PC-3 (cell line): Measurements from ENCODE around the gene MRPL45. TPM values are rescaled to one million over a fixed set of nuclear protein-coding genes. Genes with fewer than 3 reads are reported as not detected.
"Not testable (repeated sequence)": the region's sequence is repeated elsewhere in the genome, so short reads cannot be mapped to it uniquely, and the experiment has no call there.

Source experiments
- ATAC-seq: fragments of 200-7000 bp; cut with Tn5 transposase; 2 replicates; pipeline ENCODE4 v1.9.1; 2020; ENCODE audit warnings: mild to moderate bottlenecking, moderate library complexity
- BruUV-seq: library from RNA; stranded (reverse); fragments of 400-500 nt; replicated peaks from 2 replicates; lab custom pipeline; 2021; lab: Mats Ljungman, UMichigan
- CTCF ChIA-PET: fragments of 300-600 bp; sonication (Branson Sonifier 250); formaldehyde crosslinking; loops from one replicate; lab custom pipeline; 2022; ENCODE audit warnings: antibody characterized with exemption; lab: Charles Lee
- POLR2A ChIA-PET: fragments of 300-600 bp; sonication (Branson Sonifier 250); formaldehyde crosslinking; loops from one replicate; lab custom pipeline; 2022; ENCODE audit warnings: antibody characterized with exemption; ENCODE audit not compliant: unreplicated experiment; lab: Charles Lee
- DNase-seq: peaks from one replicate; pipeline ENCODE4 v3.0.0-alpha.2; 2015
- H2AFZ ChIP-seq: fragments of 300-600 bp; sonication (generic); 2 replicates; pipeline ENCODE4 v1.6.0; 2016; ENCODE audit warnings: antibody characterized with exemption, low read length
- H3F3A ChIP-seq: fragments of 300-600 bp; sonication (generic); one replicate; pipeline ENCODE4 v1.6.0; 2017; ENCODE audit warnings: antibody characterized with exemption, low read length, control low read depth, mild to moderate bottlenecking; ENCODE audit not compliant: unreplicated experiment
- H3K27ac ChIP-seq: fragments of 300-600 bp; sonication (generic); 2 replicates; pipeline ENCODE4 v1.5.1; 2016; ENCODE audit warnings: mild to moderate bottlenecking, low read length
- H3K27me3 ChIP-seq: fragments of 300-600 bp; sonication (generic); 2 replicates; pipeline ENCODE4 v1.6.1; 2016; ENCODE audit warnings: low read length, mixed read lengths
- H3K36me3 ChIP-seq: fragments of 300-600 bp; sonication (generic); 2 replicates; pipeline ENCODE4 v1.6.1; 2016; ENCODE audit warnings: low read depth, mixed run types, low read length, mixed read lengths
- H3K4me1 ChIP-seq: fragments of 300-600 bp; sonication (generic); 2 replicates; pipeline ENCODE4 v1.5.1; 2016; ENCODE audit warnings: low read length; ENCODE audit not compliant: insufficient read depth
- H3K4me2 ChIP-seq: fragments of 300-600 bp; sonication (generic); 2 replicates; pipeline ENCODE4 v1.6.0; 2016; ENCODE audit warnings: low read length
- H3K4me3 ChIP-seq: fragments of 300-600 bp; sonication (generic); 2 replicates; pipeline ENCODE4 v1.5.1; 2016; ENCODE audit warnings: mild to moderate bottlenecking, low read length, mixed read lengths
- H3K79me2 ChIP-seq: fragments of 300-600 bp; sonication (generic); 2 replicates; pipeline ENCODE4 v1.6.1; 2017; ENCODE audit warnings: low read length, mixed read lengths
- H3K9ac ChIP-seq: fragments of 300-600 bp; sonication (generic); 2 replicates; pipeline ENCODE4 v1.6.0; 2016; ENCODE audit warnings: mild to moderate bottlenecking, low read length
- H3K9me2 ChIP-seq: fragments of 300-600 bp; sonication (generic); replicated peaks from 2 replicates; pipeline ENCODE4 v1.6.1; 2016; ENCODE audit warnings: mixed run types, low read length, mixed read lengths
- H3K9me3 ChIP-seq: fragments of 300-600 bp; sonication (generic); 2 replicates; pipeline ENCODE4 v1.6.1; 2016; ENCODE audit warnings: low read length, mixed read lengths
- H4K20me1 ChIP-seq: fragments of 300-600 bp; sonication (generic); 2 replicates; pipeline ENCODE4 v1.6.1; 2016; ENCODE audit warnings: low read length, mixed read lengths
- intact Hi-C: fragments of 100-400 bp; cut with micrococcal nuclease; formaldehyde crosslinking; loops from 2 replicates; pipeline ENCODE4 v1.9.0; 2023
- total RNA-seq: library from RNA; depleted of rRNA; stranded (reverse); fragments of >200 nt; gene quantifications from 2 replicates; pipeline ENCODE4 v1.2.3, GENCODE V29; 2014

The MRPL45 gene
- total RNA-seq, 1 experiment from 2014 or later: 34.3 TPM

GRCh38 chr17:38268138-38268537 lies 28.8 kb upstream of the MRPL45 start:
- H3K9me3 ChIP-seq, POLR2A ChIA-PET, H3K9me2 ChIP-seq, H4K20me1 ChIP-seq, H3F3A ChIP-seq, H3K4me1 ChIP-seq, H3K27ac ChIP-seq, H3K4me3 ChIP-seq, BruUV-seq, H3K9ac ChIP-seq, intact Hi-C loops, ATAC-seq, H2AFZ ChIP-seq, H3K4me2 ChIP-seq, H3K27me3 ChIP-seq, H3K36me3 ChIP-seq, DNase-seq, H3K79me2 ChIP-seq: not testable (repeated sequence)
- CTCF ChIA-PET: interaction anchor here (0.6 kb wide), 1 partner anchor 10 kb away, joined by 3 read pairs; no protein-coding TSS in a partner anchor

- POLR2A ChIA-PET, H3F3A ChIP-seq, DNase-seq, H3K9ac ChIP-seq, ATAC-seq, H3K9me3 ChIP-seq, intact Hi-C loops, CTCF ChIA-PET, H3K4me2 ChIP-seq, H4K20me1 ChIP-seq, BruUV-seq, H3K27me3 ChIP-seq, H3K36me3 ChIP-seq, H3K79me2 ChIP-seq, H2AFZ ChIP-seq, H3K27ac ChIP-seq, H3K4me3 ChIP-seq, H3K4me1 ChIP-seq, H3K9me2 ChIP-seq: not testable (repeated sequence)
Measured at GRCh38 chr17:38269045-38269444, 27.9 kb upstream of the MRPL45 start.

GRCh38 chr17:38269552-38269951 lies 27.4 kb upstream of the MRPL45 start:
- DNase-seq, POLR2A ChIA-PET, H3K9me2 ChIP-seq, H3K79me2 ChIP-seq, H4K20me1 ChIP-seq, H3K4me2 ChIP-seq, H3K27ac ChIP-seq, H3K9ac ChIP-seq, H3K4me1 ChIP-seq, CTCF ChIA-PET, BruUV-seq, intact Hi-C loops, H2AFZ ChIP-seq, H3K4me3 ChIP-seq, H3K27me3 ChIP-seq, H3K36me3 ChIP-seq, H3K9me3 ChIP-seq, H3F3A ChIP-seq: not testable (repeated sequence)
- ATAC-seq: peak; percentile 73

GRCh38 chr17:38285994-38286393 lies 11.0 kb upstream of the MRPL45 start:
- peak overlapping the region; percentile 43 for H3K27ac ChIP-seq
- DNase-seq: peak; percentile 31
- H3K9me2 ChIP-seq, H3K36me3 ChIP-seq, H3K9ac ChIP-seq, H3F3A ChIP-seq, H2AFZ ChIP-seq, CTCF ChIA-PET, H3K27me3 ChIP-seq, H3K4me2 ChIP-seq, H3K79me2 ChIP-seq, H3K9me3 ChIP-seq, H4K20me1 ChIP-seq, H3K4me1 ChIP-seq, BruUV-seq, H3K4me3 ChIP-seq, intact Hi-C loops, POLR2A ChIA-PET: not testable (repeated sequence)
- ATAC-seq: peak; percentile 61

- CTCF ChIA-PET, intact Hi-C loops, H3K9me3 ChIP-seq, H3K79me2 ChIP-seq, H3K9me2 ChIP-seq, H3K36me3 ChIP-seq, H3K27me3 ChIP-seq, H4K20me1 ChIP-seq, BruUV-seq, H3F3A ChIP-seq, H3K4me1 ChIP-seq, H3K4me3 ChIP-seq, POLR2A ChIA-PET: not testable (repeated sequence)
- Histone ChIP-seq H3K4me2 (peak overlapping the region; percentile 75; the same call in 1 of the 2 replicates), H3K9ac (peak overlapping the region; percentile 34; the same call in 1 of the 2 replicates), H2AFZ (0 out of 2 replicates have a peak overlapping the region, but pooled peaks have one; percentile 50), H3K27ac (peak overlapping the region; percentile 87)
- DNase-seq (peak; percentile 75), ATAC-seq (peak; percentile 97)
Measured at GRCh38 chr17:38286501-38287091, 10.4 kb upstream of the MRPL45 start.

- H3K4me3 ChIP-seq, H3K27me3 ChIP-seq, H3K36me3 ChIP-seq, H3K27ac ChIP-seq, H2AFZ ChIP-seq, POLR2A ChIA-PET, H3K4me1 ChIP-seq, H3K9me2 ChIP-seq, H3K9ac ChIP-seq, CTCF ChIA-PET, H3K9me3 ChIP-seq, H3F3A ChIP-seq, H4K20me1 ChIP-seq, intact Hi-C loops, H3K4me2 ChIP-seq, H3K79me2 ChIP-seq, BruUV-seq: not testable (repeated sequence)
- ATAC-seq (peak; percentile 37), DNase-seq (peak; percentile 49)
Measured at GRCh38 chr17:38288217-38288827, 8.6 kb upstream of the MRPL45 start.
